Measurements from ENCODE around the gene CTIF.

Gene CTIF

DNA sequence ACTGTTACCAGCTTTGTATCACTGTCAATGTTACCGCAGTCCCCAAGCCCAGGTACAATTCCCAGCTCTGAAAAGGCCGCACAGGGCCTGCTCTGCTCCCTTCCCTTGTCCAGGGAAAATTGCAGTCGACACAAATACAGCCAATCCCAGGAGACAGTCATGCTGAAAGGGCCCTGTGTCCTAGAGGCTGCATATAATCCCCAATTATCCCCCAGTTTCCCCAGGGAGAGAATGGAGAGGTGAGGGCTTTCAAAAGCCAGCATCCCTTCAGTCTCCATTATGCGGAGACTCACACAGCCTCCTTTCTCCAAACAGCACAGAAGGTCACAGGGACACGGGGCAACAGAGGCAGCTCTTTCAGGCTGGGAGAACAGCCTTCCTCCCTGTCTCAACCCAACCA lies 17.1 kb upstream of the CTIF start:
- Histone ChIP-seq H3F3A (ENCODE audit: insufficient read depth, low read length) (no peaks in the 10 kb centered on the region), H2AFZ (ENCODE audit: low read length) (no peak overlapping the region), H3K27me3 (replicated peaks; ENCODE audit: insufficient read depth, low read length) (no peaks in the 10 kb centered on the region), H3K9me3 (replicated peaks; ENCODE audit: insufficient read depth, low read length) (no peaks in the 10 kb centered on the region), H3K4me1 (ENCODE audit: low read length) (no peaks in the 10 kb centered on the region), H3K9ac (ENCODE audit: low read length) (no peak overlapping the region), H3K4me2 (ENCODE audit: low read depth, low read length) (no peak overlapping the region), H3K36me3 (replicated peaks; ENCODE audit: insufficient read depth, low read length) (no peaks in the 10 kb centered on the region), H3K4me3 (ENCODE audit: low read length) (no peak overlapping the region), H3K79me2 (ENCODE audit: low read length) (no peaks in the 10 kb centered on the region), H3K27ac (ENCODE audit: low read length) (no peak overlapping the region), H3K9me2 (replicated peaks; ENCODE audit: insufficient read depth, low read length) (no peaks in the 10 kb centered on the region), H4K20me1 (ENCODE audit: insufficient read depth, low read length) (no peaks in the 10 kb centered on the region)
- DNase-seq, result no peak
- no peak for TF ChIP-seq EZH2phosphoT487 (IDR thresholded peaks at IDR 0.05; ENCODE audit: low read length)
- no peak for TF ChIP-seq EZH2 (optimal IDR thresholded peaks at IDR 0.05; ENCODE audit: low read depth, low read length)
- TF ChIP-seq, protein P1, sequence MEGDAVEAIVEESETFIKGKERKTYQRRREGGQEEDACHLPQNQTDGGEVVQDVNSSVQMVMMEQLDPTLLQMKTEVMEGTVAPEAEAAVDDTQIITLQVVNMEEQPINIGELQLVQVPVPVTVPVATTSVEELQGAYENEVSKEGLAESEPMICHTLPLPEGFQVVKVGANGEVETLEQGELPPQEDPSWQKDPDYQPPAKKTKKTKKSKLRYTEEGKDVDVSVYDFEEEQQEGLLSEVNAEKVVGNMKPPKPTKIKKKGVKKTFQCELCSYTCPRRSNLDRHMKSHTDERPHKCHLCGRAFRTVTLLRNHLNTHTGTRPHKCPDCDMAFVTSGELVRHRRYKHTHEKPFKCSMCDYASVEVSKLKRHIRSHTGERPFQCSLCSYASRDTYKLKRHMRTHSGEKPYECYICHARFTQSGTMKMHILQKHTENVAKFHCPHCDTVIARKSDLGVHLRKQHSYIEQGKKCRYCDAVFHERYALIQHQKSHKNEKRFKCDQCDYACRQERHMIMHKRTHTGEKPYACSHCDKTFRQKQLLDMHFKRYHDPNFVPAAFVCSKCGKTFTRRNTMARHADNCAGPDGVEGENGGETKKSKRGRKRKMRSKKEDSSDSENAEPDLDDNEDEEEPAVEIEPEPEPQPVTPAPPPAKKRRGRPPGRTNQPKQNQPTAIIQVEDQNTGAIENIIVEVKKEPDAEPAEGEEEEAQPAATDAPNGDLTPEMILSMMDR (IDR thresholded peaks at IDR 0.05; ENCODE audit: low read length), result no peak

DNA sequence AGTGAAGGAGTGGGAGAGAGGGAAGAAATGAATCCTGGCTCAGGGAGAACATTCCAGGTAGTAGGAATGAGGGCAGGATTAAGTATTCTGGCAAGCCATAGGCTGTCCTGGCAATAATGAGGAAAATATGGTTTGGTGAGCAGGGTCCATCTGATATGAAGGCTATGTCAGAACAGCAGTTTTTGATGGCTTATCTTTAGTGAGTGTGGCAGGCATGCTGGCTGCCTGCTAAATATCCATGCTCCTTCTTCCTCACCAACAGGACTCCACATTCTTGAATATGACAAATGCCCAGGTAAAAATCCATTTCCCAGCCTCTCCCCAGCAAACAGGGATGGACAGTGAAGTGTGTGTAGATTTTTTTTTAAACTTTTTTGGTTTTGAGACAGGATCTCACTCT lies 13.2 kb upstream of the CTIF start:
- no peaks in the 10 kb centered on the region for H3K27me3 ChIP-seq (replicated peaks; ENCODE audit: insufficient read depth, low read length)
- H3K4me2 ChIP-seq (ENCODE audit: low read depth, low read length), result no peak overlapping the region
- no peak overlapping the region for H2AFZ ChIP-seq (ENCODE audit: low read length)
- no peaks in the 10 kb centered on the region for H3K9me3 ChIP-seq (replicated peaks; ENCODE audit: insufficient read depth, low read length)
- no peaks in the 10 kb centered on the region for H3K79me2 ChIP-seq (ENCODE audit: low read length)
- no peaks in the 10 kb centered on the region for H3K4me1 ChIP-seq (ENCODE audit: low read length)
- H3K9ac ChIP-seq (ENCODE audit: low read length), result no peak overlapping the region
- H4K20me1 ChIP-seq (ENCODE audit: insufficient read depth, low read length), result no peaks in the 10 kb centered on the region
- no peak overlapping the region for H3K27ac ChIP-seq (ENCODE audit: low read length)
- no peaks in the 10 kb centered on the region for H3K36me3 ChIP-seq (replicated peaks; ENCODE audit: insufficient read depth, low read length)
- no peak overlapping the region for H3K4me3 ChIP-seq (ENCODE audit: low read length)
- H3F3A ChIP-seq (ENCODE audit: insufficient read depth, low read length), result no peaks in the 10 kb centered on the region
- DNase-seq, result no peak
- H3K9me2 ChIP-seq (replicated peaks; ENCODE audit: insufficient read depth, low read length), result no peaks in the 10 kb centered on the region
- TF ChIP-seq EZH2 (optimal IDR thresholded peaks at IDR 0.05; ENCODE audit: low read depth, low read length) (no peak), EZH2phosphoT487 (IDR thresholded peaks at IDR 0.05; ENCODE audit: low read length) (no peak)
- TF ChIP-seq, protein P1 (IDR thresholded peaks at IDR 0.05; ENCODE audit: low read length), result no peak

DNA sequence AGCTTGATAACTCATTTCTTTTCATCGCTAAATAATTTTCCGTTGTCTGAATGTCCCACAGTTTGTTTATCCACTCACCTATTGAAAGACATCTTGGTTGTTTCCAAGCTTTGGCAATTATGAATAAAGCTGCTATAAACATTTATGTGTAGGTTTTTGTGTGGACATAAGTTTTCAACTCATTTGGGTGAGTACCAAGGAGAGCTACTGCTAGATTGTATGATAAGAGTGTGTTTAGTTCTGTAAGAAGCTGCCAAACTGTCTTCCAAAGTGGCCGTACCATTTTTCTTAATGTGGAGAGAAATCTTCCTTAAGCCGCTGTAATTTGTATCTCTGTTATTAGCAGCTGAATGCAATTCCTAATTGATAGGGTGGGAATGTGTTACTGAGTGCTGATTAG lies 11.4 kb upstream of the CTIF start:
- Histone ChIP-seq H3K27me3 (replicated peaks; ENCODE audit: insufficient read depth, low read length) (no peaks in the 10 kb centered on the region), H3K36me3 (replicated peaks; ENCODE audit: insufficient read depth, low read length) (no peaks in the 10 kb centered on the region), H4K20me1 (ENCODE audit: insufficient read depth, low read length) (no peaks in the 10 kb centered on the region), H3K27ac (ENCODE audit: low read length) (no peak overlapping the region), H3K9me3 (replicated peaks; ENCODE audit: insufficient read depth, low read length) (no peaks in the 10 kb centered on the region), H3K9me2 (replicated peaks; ENCODE audit: insufficient read depth, low read length) (no peaks in the 10 kb centered on the region), H3K4me2 (ENCODE audit: low read depth, low read length) (no peak overlapping the region), H2AFZ (ENCODE audit: low read length) (no peak overlapping the region), H3K4me3 (ENCODE audit: low read length) (no peak overlapping the region), H3F3A (ENCODE audit: insufficient read depth, low read length) (no peaks in the 10 kb centered on the region), H3K4me1 (ENCODE audit: low read length) (no peaks in the 10 kb centered on the region), H3K79me2 (ENCODE audit: low read length) (no peaks in the 10 kb centered on the region), H3K9ac (ENCODE audit: low read length) (no peak overlapping the region)
- no peak for DNase-seq
- TF ChIP-seq, protein P1 (IDR thresholded peaks at IDR 0.05; ENCODE audit: low read length), result no peak
- TF ChIP-seq EZH2 (optimal IDR thresholded peaks at IDR 0.05; ENCODE audit: low read depth, low read length) (no peak), EZH2phosphoT487 (IDR thresholded peaks at IDR 0.05; ENCODE audit: low read length) (no peak)

Data from MM.1S (cell line).